ENCODE data around the gene AUH. TPM values are rescaled to one million over a fixed set of nuclear protein-coding genes. Genes with fewer than 3 reads are reported as not detected.

Gene AUH
- total and polyA plus RNA-seq, 2 donors (not counting 1 experiment from before 2014, with no cell fraction given) = 11.3 to 55.5 TPM

GRCh38 chr9:91177661-91178280 is 183.9 kb downstream of the AUH start:
- Histone ChIP-seq H3K4me3 (replicated peaks in 1 of 4; ENCODE audit: control extremely low read depth in 1 of 4, insufficient read depth in 1 of 4, low read depth in 3 of 4, low read length in 4 of 4) (no peak overlapping the region), H2AFZ (ENCODE audit: low read length) (no peak overlapping the region), H3K27ac (ENCODE audit: insufficient read depth, low read length) (peak overlapping the region; percentile 34), H3K36me3 (ENCODE audit: control insufficient read depth, insufficient read depth, low read length) (no peaks in the 10 kb centered on the region), H3K27me3 (ENCODE audit: control insufficient read depth, insufficient read depth, low read length) (no peaks in the 10 kb centered on the region), H3K9ac (ENCODE audit: insufficient read depth, low read length) (no peak overlapping the region), H3K9me3 (ENCODE audit: control insufficient read depth, insufficient read depth, low read depth, low read length) (no peaks in the 10 kb centered on the region), H3K4me2 (ENCODE audit: extremely low read depth, insufficient read depth, low read length) (no peak overlapping the region), H3K79me2 (ENCODE audit: control insufficient read depth, insufficient read depth, low read length) (no peaks in the 10 kb centered on the region), H4K20me1 (ENCODE audit: control insufficient read depth, extremely low read depth, insufficient read depth, low read length) (no peaks in the 10 kb centered on the region), H3K4me1 (ENCODE audit: control insufficient read depth, extremely low read depth, insufficient read depth, low read length) (peaks cover 11% of the 10 kb centered on the region)
- no peak for TF ChIP-seq CTCF (conservative IDR thresholded peaks at IDR 0.05 in 1 of 2, IDR thresholded peaks at IDR 0.05 in 1 of 2; ENCODE audit: low read depth in 1 of 2, low read length in 2 of 2)
- TF ChIP-seq EZH2 (IDR thresholded peaks at IDR 0.05; ENCODE audit: low read length, missing control alignments) = no peak
- DNase-seq (ENCODE audit: low read depth in 2 of 2) = peak; percentile 66 to 85

GRCh38 chr9:91177081-91177480 is 184.6 kb downstream of the AUH start:
- H3K36me3 ChIP-seq (ENCODE audit: control insufficient read depth, insufficient read depth, low read length) = no peaks in the 10 kb centered on the region
- no peaks in the 10 kb centered on the region for H3K9me3 ChIP-seq (ENCODE audit: control insufficient read depth, insufficient read depth, low read depth, low read length)
- no peak for DNase-seq (ENCODE audit: low read depth in 2 of 2)
- no peak overlapping the region for H3K4me2 ChIP-seq (ENCODE audit: extremely low read depth, insufficient read depth, low read length)
- H3K27ac ChIP-seq (ENCODE audit: insufficient read depth, low read length) = no peak overlapping the region
- no peaks in the 10 kb centered on the region for H3K27me3 ChIP-seq (ENCODE audit: control insufficient read depth, insufficient read depth, low read length)
- H4K20me1 ChIP-seq (ENCODE audit: control insufficient read depth, extremely low read depth, insufficient read depth, low read length) = no peaks in the 10 kb centered on the region
- H3K4me3 ChIP-seq (replicated peaks in 1 of 4; ENCODE audit: control extremely low read depth in 1 of 4, insufficient read depth in 1 of 4, low read depth in 3 of 4, low read length in 4 of 4) = no peak overlapping the region
- TF ChIP-seq CTCF (conservative IDR thresholded peaks at IDR 0.05 in 1 of 2, IDR thresholded peaks at IDR 0.05 in 1 of 2; ENCODE audit: low read depth in 1 of 2, low read length in 2 of 2) (no peak), EZH2 (IDR thresholded peaks at IDR 0.05; ENCODE audit: low read length, missing control alignments) (no peak)
- H2AFZ ChIP-seq (ENCODE audit: low read length) = no peak overlapping the region
- no peaks in the 10 kb centered on the region for H3K79me2 ChIP-seq (ENCODE audit: control insufficient read depth, insufficient read depth, low read length)
- H3K9ac ChIP-seq (ENCODE audit: insufficient read depth, low read length) = no peak overlapping the region
- peaks cover 11% of the 10 kb centered on the region for H3K4me1 ChIP-seq (ENCODE audit: control insufficient read depth, extremely low read depth, insufficient read depth, low read length)

GRCh38 chr9:91176426-91176825 is 185.3 kb downstream of the AUH start:
- TF ChIP-seq EZH2 (IDR thresholded peaks at IDR 0.05; ENCODE audit: low read length, missing control alignments) = no peak
- TF ChIP-seq CTCF (conservative IDR thresholded peaks at IDR 0.05 in 1 of 2, IDR thresholded peaks at IDR 0.05 in 1 of 2; ENCODE audit: low read depth in 1 of 2, low read length in 2 of 2) = no peak
- peaks cover 11% of the 10 kb centered on the region for H3K4me1 ChIP-seq (ENCODE audit: control insufficient read depth, extremely low read depth, insufficient read depth, low read length)
- no peak overlapping the region for H3K4me3 ChIP-seq (replicated peaks in 1 of 4; ENCODE audit: control extremely low read depth in 1 of 4, insufficient read depth in 1 of 4, low read depth in 3 of 4, low read length in 4 of 4)
- H3K27ac ChIP-seq (ENCODE audit: insufficient read depth, low read length) = no peak overlapping the region
- DNase-seq (ENCODE audit: low read depth in 2 of 2) = no peak
- no peak overlapping the region for H3K9ac ChIP-seq (ENCODE audit: insufficient read depth, low read length)
- H3K36me3 ChIP-seq (ENCODE audit: control insufficient read depth, insufficient read depth, low read length) = no peaks in the 10 kb centered on the region
- H3K79me2 ChIP-seq (ENCODE audit: control insufficient read depth, insufficient read depth, low read length) = no peaks in the 10 kb centered on the region
- H4K20me1 ChIP-seq (ENCODE audit: control insufficient read depth, extremely low read depth, insufficient read depth, low read length) = no peaks in the 10 kb centered on the region
- no peak overlapping the region for H2AFZ ChIP-seq (ENCODE audit: low read length)
- no peaks in the 10 kb centered on the region for H3K9me3 ChIP-seq (ENCODE audit: control insufficient read depth, insufficient read depth, low read depth, low read length)
- H3K27me3 ChIP-seq (ENCODE audit: control insufficient read depth, insufficient read depth, low read length) = no peaks in the 10 kb centered on the region
- no peak overlapping the region for H3K4me2 ChIP-seq (ENCODE audit: extremely low read depth, insufficient read depth, low read length)

All from fibroblast of lung (primary cell).